Amniotic epithelial cell (primary cell): ENCODE results near the gene RMI2.
A peak's percentile ranks its signal among the peaks of the same experiment; 100 is the strongest.
"Not testable (repeated sequence)": the region's sequence is repeated elsewhere in the genome, so short reads cannot be mapped to it uniquely, and the experiment has no call there.

Source experiments
- DNase-seq: peaks from one replicate; pipeline ENCODE4 v3.0.0-alpha.2; 2010; ENCODE audit warnings: low read depth

RMI2 gene

DNA sequence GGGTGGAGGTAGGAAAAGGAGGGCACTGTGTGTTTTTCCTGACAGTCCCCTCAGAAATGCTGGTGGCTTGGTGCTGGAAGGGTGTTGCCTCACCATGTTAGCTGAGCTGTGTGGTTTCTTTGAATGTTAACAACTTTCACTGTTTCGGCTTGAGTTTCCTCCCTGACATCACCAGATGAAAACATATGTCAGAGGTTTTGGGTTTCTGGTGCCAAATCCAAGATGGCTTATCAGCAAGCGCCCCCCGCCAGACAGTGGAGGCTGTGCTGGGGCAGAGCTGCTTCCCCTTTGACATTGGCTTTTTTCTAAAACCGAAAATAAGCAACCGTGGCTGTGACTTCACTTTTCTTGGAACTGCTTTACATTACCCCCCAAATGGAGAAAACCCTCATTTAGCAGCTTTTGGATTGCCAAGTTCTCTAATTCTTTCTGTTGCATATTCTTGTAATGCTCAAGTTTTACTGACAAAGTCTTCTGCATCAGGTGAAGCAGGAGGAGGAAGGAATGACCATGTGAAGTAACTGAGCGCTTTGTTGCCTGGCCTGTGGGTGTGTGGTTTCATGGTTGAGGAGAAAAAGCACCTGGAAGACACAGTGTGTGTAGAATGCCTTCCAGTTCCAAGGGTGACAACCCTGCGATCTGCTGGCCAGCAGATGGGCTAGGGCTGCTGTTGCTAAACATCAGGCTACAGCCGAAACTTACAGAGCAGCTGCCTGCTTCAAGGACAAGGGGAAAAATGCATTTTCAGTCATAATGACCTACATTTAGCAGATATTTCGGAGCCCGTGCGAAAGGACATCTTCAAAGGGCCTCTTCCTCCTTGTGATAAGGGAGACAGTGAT lies 9.7 kb downstream of the RMI2 start:
- peak; percentile 13 for DNase-seq

DNA sequence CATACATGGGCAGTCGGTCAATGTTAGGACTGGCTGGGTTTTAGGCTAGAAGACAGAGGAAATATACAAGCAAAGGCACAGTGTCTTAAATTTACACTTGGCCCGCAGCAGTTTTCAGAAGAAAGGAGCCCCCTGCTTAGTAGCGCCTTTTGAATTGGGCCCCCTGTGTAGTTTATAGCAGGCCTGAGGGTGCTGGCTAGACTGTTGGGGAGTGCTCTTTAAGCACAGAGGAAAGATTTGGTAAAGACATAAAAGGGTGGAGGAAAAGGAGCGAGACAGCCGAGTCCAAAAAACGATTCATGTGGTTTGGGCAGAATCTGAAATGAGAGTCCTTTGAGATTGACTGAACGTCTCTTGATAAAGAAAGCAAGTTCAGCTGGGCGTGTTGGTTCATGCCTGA lies 10.6 kb downstream of the RMI2 start:
- DNase-seq: no peak

DNA sequence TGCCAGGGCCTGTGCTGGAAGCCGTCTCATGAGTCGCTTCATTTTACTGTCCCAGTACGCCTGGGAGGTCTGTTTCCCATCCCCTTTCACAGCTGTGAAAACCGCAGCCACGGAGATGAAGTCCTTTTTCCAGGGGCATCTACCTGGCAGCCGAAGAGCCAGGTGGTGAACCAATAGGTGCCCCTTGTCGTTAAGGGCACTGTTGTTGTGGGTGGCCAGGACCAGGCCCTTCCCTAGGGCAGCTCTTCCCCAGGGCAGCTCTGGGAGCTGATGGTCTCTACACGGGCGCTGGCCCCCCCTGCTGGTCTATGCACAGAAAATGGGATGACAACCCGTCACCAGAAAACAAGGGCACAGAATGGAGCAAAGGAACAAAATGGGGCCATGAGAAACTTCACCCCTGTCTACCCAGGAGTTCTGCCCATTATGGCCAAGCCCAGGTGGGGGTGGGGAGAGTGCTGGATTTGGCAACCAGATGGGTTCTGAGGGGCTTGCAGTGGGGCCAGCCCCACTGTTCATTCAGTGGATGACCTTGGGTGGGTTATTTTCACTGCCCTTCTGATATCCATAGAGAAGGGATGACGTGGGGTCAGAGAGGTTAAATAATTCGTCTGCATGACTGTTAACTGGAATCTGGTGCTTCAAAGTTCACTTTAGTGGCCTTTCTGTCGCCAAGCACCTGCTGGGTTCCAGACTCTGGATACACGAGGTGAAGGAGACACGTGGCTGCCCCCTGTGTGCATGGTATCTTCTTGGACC lies 11.5 kb downstream of the RMI2 start:
- peak; percentile 43 for DNase-seq

DNA sequence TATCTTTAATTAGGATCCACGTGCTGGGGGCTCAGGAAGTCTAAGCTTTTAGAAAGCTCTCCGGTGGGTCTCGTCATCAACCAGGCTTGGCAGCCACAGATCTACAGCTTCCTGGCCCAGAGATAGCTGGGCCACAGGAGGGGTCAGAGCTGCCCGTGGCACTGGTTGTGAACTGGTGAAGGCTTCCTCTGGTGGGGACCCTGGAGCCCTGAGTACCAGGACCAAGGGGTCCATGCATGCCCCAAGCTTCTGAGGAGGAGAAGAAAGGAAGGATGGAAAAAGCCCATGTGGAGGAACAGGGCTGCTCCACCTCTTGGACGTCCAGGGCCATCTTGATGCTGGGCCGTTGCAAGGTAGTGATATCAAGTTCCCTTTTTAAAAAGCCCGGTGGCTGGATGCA lies 13.3 kb downstream of the RMI2 start:
- DNase-seq: no peak

DNA sequence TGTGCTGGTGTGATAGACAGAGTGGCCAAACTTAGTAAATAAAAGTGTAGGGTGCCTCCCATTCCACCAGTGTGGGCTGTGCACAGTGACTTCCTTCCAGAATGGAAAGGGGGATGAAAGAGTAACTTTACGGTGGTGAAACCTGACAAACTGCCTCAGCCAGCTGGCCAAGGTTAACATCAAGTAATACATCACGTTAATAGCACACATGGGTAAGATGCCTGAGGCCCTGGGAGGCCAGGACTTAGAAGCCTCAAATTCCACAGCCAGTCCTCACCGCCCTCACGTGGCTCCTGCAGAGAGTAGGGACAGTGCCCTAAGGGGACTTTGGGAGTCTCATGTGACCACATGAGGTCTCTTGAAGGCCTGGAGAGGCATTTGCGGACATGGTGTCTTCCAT lies 14.1 kb downstream of the RMI2 start:
- peak; percentile 86 for DNase-seq

DNA sequence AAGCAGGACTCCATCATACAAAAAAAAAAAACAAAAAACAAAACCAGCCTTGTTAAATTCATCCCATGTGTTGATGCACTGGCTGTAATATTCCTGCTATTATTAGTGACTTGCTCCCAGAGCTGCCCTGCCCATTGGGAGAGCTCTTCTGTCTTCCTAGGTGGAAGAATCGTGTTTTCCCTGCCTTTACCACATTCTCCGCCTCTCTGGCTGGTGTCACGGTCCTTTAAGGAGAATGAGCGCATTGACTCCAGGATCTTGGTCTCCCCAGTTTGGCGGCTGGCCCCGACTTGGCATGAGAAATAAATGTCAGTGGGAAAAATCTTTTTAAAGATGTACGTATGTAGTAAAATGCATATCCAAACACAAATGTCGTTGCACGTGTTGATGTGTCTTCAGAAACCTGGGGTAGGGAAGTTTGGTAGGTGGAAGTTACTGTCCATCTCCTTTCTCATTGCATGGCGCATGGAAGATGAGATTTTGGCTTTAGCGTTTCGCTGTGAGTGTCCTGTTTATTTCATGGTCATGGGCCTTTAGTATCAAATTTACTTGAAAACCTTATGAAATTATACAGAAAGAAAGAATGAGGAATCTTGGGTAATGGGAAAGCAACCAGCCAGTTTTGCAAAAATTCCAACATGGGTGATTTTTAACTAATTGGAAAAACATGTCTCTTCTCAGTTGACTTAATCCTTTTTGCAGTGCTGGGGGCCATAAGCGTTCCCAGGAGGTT lies 15.5 kb downstream of the RMI2 start:
- no peak for DNase-seq

DNA sequence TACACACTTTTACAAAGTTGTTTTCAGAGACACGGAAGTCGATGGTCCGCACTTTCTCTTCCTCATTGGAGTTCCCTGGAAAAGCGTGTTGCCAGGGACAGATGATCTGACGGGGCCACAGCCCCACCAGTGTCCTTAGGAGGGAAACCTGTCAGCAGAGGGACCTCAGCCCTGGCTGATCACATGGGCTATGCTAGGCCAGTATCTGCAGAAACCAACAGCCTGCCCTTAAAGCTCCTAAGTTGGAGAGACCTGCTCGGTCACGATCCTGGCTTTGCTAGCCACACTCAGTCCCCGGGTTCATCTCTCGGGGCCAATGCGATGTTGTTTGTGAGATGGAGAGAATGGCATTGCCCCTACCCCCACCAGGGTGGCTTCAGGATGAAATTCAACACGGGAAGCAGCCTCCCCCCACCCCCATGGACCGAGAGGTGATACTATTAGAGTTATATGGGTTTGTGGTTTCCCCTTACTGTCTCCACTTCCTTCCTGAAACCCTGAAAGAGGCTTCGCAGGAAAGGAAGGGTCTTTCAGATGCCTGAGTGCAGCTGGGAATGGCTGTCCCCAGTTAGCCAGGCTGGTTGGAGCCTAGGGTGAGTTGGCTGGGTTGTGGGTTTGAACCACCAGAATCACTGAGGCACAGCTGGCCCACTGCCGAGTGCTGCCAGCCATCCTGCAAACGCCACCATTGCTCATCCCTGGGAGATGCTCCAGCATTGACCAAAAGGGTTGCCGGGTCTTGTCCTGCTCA lies 16.6 kb downstream of the RMI2 start:
- DNase-seq: no peak

DNA sequence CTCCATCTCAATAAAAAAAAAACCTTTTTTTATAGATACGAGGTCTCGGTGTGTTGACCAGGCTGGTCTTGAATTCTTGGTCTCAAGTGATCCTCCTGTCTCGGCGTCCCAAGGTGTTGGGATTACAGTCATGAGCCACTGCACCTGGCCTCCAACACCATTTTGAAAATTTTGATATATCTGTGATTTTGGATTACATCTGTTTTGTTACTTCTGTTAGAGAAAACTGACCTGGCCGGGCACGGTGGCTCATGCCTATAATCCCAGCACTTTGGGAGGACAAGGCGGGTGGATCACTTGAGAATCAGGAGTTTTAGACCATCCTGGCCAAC lies 18.6 kb downstream of the RMI2 start:
- no peak for DNase-seq

DNA sequence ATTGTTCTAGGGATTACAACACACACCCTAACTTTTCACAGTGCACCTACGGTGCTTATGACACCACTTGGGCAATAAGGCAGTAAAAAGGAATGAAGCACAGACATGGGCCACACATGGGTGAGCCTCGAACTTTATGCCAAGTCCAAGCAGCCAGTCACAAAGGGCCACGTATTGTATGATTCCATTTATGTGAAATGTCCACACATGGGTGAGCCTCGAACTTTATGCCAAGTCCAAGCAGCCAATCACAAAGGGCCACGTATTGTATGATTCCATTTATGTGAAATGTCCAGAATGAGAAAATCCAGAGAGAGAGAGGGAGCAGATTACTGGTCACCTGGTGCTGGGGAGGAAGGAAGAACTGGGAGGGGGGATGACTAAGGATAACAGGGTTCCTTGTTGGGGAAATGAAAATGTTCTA lies 22.2 kb downstream of the RMI2 start:
- peak; percentile 16 for DNase-seq

DNA sequence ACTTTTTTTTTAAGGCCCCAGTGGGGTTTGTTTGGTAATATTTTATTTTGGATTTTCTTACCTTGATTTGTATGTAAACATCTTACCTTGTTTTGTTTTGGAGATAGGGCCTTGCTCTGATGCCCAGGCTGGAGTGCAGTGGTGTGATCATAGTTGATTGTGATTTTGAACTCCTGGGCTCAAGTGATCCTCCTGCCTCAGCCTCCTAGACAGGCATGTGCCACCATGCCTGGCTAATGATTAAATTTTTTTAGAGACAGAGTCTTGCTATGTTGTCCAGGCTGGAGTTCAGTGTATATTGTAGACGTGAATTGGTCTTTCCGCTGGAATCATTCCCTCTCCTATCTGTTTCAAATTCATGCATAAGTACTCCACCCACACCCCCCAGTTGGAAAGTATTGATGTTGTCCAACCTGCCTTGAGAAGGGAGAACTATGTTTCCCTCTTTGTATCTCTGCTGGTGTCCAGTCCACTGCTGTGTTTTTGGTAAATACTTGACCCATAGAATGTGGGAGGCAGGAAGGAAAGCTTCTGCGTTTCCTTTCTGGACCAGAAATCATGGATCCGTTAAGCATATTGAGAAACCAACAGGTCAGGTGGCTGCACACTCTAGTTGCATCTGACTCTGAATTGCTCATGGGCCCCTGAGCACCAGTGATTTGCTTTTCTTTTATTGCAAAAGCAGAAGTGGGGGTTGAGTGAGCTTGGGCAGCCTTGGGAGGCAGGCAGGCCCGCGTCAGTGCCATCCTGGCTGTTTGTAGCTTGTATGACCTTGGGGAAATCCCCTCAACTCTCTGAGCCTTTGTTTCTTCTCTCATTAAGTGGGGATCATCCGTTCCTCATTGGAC lies 25.0 kb downstream of the RMI2 start:
- peak; percentile 77 for DNase-seq

DNA sequence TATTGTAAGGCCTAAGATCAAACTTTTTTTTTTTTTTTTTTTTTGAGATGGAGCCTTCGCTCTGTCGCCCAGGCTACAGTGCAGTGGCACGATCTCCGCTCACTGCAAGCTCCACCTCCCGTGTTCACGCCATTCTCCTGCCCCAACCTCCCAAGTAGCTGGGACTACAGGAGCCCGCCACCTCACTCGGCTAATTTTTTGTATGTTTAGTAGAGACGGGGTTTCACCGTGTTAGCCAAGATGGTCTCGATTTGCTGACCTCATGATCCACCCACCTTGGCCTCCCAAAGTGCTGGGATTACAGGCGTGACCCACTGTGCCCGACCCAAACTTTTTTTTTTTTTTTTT lies 25.6 kb downstream of the RMI2 start:
- DNase-seq: not testable (repeated sequence)

DNA sequence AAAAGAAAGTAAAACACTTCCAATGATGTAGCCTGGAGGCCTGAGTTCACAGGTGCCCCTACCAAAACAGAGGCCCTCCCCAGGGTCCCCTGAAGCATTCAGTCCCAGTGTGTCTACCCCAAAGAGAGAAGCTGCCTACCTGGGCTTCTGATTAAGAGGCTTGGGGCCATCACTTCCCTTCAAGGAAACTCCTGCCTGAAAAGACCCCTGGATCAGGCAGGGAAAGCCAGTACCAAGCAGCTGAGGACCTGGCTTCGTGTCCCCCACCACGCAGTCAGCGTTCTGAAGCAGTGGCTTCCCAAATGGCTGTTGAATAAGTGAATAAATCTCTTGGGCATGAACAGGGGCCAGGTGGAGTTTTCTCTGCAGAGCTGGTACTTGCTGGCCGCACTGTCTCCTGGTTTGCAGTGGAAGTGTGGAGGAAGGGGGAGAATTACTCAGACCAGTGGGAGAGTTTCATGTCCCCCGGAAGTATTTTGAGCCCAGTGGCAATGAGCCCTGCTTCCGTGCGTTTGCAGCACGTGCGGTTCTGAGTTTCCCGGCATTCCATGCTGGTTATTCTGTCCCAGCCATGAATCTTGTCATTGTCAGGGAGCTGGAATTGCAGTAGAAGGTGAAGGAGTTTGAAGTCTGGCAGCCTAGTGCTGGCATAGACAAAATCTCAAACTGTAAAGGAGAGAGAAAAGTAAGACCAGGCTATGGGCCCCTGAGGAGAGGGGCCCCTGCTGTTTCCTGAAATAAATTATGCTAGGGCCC lies 27.0 kb downstream of the RMI2 start:
- DNase-seq: no peak

DNA sequence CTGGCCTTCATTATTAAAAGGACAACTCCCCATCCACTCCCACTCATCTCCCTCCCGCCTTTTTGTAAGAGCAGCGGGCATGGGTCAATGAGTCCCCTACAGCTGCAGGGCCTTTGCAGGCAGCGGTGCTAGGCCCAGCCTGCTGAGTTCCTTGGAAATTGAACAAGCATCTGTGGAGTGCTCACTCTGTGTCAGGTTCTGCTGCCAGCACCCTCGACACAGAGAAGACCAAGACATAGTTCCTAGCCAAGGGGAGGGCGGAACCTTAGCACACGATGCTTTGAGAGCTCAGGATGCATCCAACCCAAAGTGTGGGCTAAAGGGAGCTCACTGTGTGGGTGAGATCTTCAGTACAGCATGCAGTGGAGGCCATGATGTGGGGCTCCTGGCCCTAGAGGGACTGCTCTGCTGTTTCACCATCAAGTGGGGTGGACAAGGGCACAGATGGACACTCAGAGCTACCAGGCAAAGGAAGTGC lies 27.6 kb downstream of the RMI2 start:
- no peak for DNase-seq

DNA sequence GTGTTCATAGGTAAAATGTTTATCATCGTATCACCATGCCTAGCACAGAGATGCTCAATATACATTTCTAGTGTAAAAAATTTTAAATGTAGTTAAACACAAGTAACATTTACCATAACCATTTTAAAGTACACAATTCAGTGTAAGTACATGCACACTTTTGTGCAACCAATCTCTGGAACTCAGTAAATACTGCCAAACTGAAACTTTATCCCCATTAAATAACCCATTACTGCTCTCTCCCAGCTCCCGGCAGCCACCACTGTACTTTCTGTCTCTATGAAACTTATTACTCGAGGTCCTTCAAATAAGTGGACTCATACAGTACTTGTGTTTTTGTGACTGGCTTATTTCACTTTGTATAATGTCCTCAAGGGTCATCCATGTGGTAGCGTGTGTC lies 29.0 kb downstream of the RMI2 start:
- DNase-seq: no peak

DNA sequence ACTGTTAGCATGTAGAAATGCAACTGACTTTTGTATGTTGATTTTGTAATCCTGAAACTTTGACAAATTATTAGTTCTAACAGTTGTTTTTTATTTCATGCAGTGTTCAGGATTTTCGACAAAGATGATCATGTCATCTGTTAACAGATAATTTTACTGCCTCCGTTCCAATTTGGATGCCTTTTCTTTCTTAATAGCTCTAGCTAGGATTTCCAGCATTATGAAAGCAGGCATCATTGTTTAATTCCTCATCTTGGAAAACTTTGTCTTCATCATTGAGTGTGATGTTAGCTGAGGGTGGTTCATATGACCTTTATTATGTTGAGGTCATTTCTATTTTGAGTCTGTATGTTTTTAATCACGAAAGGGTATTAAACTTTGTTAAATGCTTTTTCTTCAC lies 31.9 kb downstream of the RMI2 start:
- no peak for DNase-seq

DNA sequence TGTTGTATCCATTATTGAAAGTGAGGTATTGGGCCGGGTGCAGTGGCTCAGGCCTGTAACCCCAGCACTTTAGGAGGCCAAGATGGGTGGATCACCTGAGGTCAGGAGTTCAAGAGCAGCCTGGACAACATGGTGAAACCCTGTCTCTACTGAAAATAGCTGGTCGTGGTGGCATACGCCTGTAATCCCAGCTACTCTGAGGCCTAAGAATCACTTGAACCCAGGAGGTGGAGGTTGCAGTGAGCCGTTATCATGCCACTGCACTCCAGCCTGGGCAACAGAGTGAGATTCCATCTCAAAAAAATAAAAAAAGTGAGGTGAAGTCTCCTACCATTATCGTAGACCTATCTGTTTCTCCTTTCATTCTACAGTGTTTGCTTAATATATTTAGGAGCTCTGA lies 33.7 kb downstream of the RMI2 start:
- DNase-seq: not testable (repeated sequence)

DNA sequence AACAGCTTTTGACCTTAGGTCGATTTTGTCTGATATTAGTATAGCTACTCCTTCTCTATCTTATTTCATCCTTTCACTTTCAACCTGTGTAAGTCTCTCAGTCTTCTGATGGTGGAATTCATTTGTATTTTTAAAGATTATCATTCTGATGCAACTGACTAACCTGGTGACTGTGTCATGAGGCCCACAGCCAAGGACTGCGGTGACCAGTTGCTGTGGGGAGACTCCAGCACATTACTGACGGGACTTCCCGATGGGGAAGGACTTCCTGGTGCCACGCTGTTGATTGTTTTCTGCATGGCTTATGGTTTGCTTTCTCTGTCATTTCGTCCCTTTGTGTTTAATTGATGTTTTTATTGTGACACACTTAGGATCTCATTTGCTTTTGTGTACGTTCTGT lies 34.2 kb downstream of the RMI2 start:
- DNase-seq: no peak

DNA sequence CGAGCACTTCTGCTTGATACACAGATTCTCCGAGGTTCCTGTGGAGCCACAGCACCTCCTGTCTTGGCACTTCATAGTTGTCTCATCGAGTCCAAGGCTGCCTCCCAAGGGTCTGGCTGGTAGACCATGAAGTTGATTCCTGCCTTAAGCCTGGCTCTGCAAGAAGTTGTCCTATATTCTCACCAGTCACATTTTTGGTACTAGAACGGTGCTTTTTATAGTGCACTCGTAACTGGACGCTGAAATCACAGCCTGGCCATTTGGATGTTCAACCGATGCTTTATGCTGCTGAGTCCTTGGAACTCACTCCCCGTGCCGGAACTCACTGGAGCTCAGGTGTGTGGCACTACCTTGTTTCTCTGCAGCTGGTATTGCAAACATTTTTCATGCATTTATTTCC lies 35.6 kb downstream of the RMI2 start:
- no peak for DNase-seq

DNA sequence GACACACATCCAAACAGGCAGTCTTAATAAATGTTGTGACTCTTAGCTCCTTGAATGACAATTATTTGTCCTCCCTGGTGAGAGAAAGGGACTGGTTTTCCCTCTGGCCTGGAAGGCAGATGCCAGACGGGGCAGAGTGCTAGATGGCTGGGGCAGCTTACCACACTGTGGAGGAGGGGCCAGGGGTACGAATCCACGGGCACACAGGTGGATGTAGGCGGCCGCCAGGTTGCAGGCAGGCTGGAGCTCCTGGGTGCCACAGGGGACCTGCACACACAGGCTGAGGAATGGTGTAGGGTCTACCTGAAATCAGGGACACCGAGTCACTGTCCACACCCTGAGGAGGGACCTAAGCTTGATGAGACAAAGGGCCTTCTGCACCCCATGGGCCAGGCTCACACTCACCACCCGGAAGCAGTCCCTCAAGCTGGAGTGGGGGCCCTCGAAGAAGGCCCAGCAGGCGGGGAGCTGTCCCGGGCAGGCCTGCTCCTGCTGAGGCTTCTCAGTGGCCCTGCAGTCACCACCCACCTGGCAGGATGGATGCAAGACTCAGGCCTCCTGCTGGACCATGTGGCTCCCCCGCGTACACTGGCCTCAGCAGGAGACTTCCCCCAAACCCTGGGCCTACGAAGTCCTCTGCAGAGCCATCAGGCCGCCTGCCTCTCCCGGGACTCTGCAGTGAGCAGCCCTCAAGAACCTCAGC lies 38.4 kb downstream of the RMI2 start:
- DNase-seq: no peak
